H1 (cell line): ENCODE data around the gene UHMK1. TPM values are rescaled to one million over a fixed set of nuclear protein-coding genes. Genes with fewer than 3 reads are reported as not detected.
"Not testable (repeated sequence)": the region's sequence is repeated elsewhere in the genome, so short reads cannot be mapped to it uniquely, and the experiment has no call there.

Experiments
- CTCF ChIA-PET: fragments of 300-600 bp; sonication (Branson Sonifier 250); formaldehyde crosslinking; loops from one replicate; lab custom pipeline; 2021; ENCODE audit not compliant: partially characterized antibody; lab: Charles Lee
- POLR2A ChIA-PET: fragments of 300-600 bp; sonication (Branson Sonifier 250); formaldehyde crosslinking; loops from one replicate; lab custom pipeline; 2021; ENCODE audit warnings: inconsistent platforms; ENCODE audit not compliant: partially characterized antibody; lab: Charles Lee
- DNase-seq, 2 experiments: peaks; one replicate each; pipeline versions ENCODE4 v3.0.0 to v3.0.0-alpha.2; 2010 to 2022; ENCODE audit warnings: low spot score in 2 of 2, low read depth in 1 of 2, mixed read lengths in 1 of 2
- FAIRE-seq: peaks from 2 replicates; lab custom pipeline; 2011; peaks lifted over from hg19 to GRCh38; lab: Jason Lieb, UNC
- H2AFZ ChIP-seq: 2 replicates; pipeline ENCODE4 v1.8.1; 2012; ENCODE audit warnings: low read length, inconsistent platforms
- H2AK5ac ChIP-seq: 2 replicates; pipeline ENCODE4 v1.6.1; 2013; ENCODE audit warnings: low read depth, low read length
- H2BK120ac ChIP-seq: replicated peaks from 2 replicates; pipeline ENCODE3; 2013; ENCODE audit warnings: low read depth, low read length, inconsistent platforms
- H2BK12ac ChIP-seq: 2 replicates; pipeline ENCODE4 v1.6.1; 2013; ENCODE audit warnings: low read depth, low read length
- H2BK15ac ChIP-seq: 2 replicates; pipeline ENCODE4 v1.6.1; 2013; ENCODE audit warnings: low read length
- H2BK20ac ChIP-seq: 2 replicates; pipeline ENCODE4 v1.6.1; 2013; ENCODE audit warnings: low read length
- H2BK5ac ChIP-seq: 2 replicates; pipeline ENCODE4 v1.6.1; 2013; ENCODE audit warnings: low read depth, low read length
- H3K14ac ChIP-seq: 2 replicates; pipeline ENCODE4 v1.6.1; 2013; ENCODE audit warnings: inconsistent platforms; ENCODE audit not compliant: insufficient read length
- H3K18ac ChIP-seq: 2 replicates; pipeline ENCODE4 v1.6.1; 2013; ENCODE audit warnings: low read length; ENCODE audit errors: extremely low read depth
- H3K23ac ChIP-seq: 2 replicates; pipeline ENCODE4 v1.6.1; 2013; ENCODE audit warnings: inconsistent platforms; ENCODE audit not compliant: insufficient read length
- H3K23me2 ChIP-seq: 2 replicates; pipeline ENCODE4 v1.6.1; 2013; ENCODE audit warnings: low read depth, low read length
- H3K27ac ChIP-seq: 2 replicates; pipeline ENCODE4 v1.6.1; 2011; ENCODE audit warnings: low read depth, low read length, inconsistent platforms
- H3K27me3 ChIP-seq, 4 experiments: replicated peaks in 1 of 4; 1 replicate in 1 of 4; 2 replicates in 3 of 4; pipeline versions ENCODE4 v1.6.1 to v1.8.1; 2011 to 2013; ENCODE audit warnings: low read length in 3 of 4, mild to moderate bottlenecking in 3 of 4, inconsistent platforms in 2 of 4, mixed read lengths in 2 of 4, moderate library complexity in 1 of 4; ENCODE audit not compliant: control insufficient read depth in 3 of 4, insufficient read depth in 3 of 4; ENCODE audit errors: extremely low read depth in 1 of 4
- H3K36me3 ChIP-seq, 4 experiments: 2 replicates each; pipeline versions ENCODE4 v1.6.1 to v1.8.1; 2011 to 2013; ENCODE audit warnings: mild to moderate bottlenecking in 4 of 4, low read length in 3 of 4, moderate library complexity in 2 of 4, control low read depth in 1 of 4, inconsistent platforms in 1 of 4; ENCODE audit not compliant: insufficient read depth in 4 of 4, control insufficient read depth in 2 of 4
- H3K4ac ChIP-seq: replicated peaks from 2 replicates; pipeline ENCODE3; 2013; ENCODE audit warnings: low read length, low read depth, mixed read lengths, inconsistent platforms; ENCODE audit not compliant: insufficient read length
- H3K4me1 ChIP-seq, 4 experiments: replicated peaks in 1 of 4; 1 replicate in 1 of 4; 2 replicates in 3 of 4; pipeline versions ENCODE4 v1.6.1 to v1.8.1; 2011 to 2013; ENCODE audit warnings: low read length in 3 of 4, inconsistent platforms in 2 of 4, mixed read lengths in 1 of 4; ENCODE audit not compliant: insufficient read depth in 4 of 4, control insufficient read depth in 3 of 4
- H3K4me2 ChIP-seq, 2 experiments: 2 replicates each; pipeline versions ENCODE4 v1.6.1 to v1.8.1; 2011 to 2013; ENCODE audit warnings: low read depth in 2 of 2, low read length in 2 of 2, control low read depth in 1 of 2, inconsistent platforms in 1 of 2, mild to moderate bottlenecking in 1 of 2; ENCODE audit not compliant: insufficient read depth in 1 of 2
- H3K4me3 ChIP-seq, 4 experiments: fragments of 200-600, 300-600 bp in 1 of 4; sonication (generic), shearing (Covaris generic), sonication (Bioruptor Twin) in 1 of 4; 2 replicates each; pipeline versions ENCODE4 v1.5.1 to v1.8.1; 2011 to 2016; ENCODE audit warnings: low read length in 4 of 4, low read depth in 3 of 4, control low read depth in 2 of 4, inconsistent platforms in 2 of 4, mild to moderate bottlenecking in 2 of 4, mixed read lengths in 1 of 4, moderate library complexity in 1 of 4; ENCODE audit not compliant: insufficient read depth in 2 of 4; ENCODE audit errors: extremely low read depth in 1 of 4
- H3K56ac ChIP-seq: replicated peaks from 2 replicates; pipeline ENCODE3; 2013; ENCODE audit warnings: low read depth, mild to moderate bottlenecking, mixed read lengths, low read length, inconsistent platforms; ENCODE audit not compliant: insufficient read length
- H3K79me1 ChIP-seq: 2 replicates; pipeline ENCODE4 v1.6.1; 2013; ENCODE audit warnings: low read depth, low read length, control low read depth
- H3K79me2 ChIP-seq, 2 experiments: 2 replicates each; pipeline versions ENCODE4 v1.6.1 to v1.8.1; 2012 to 2013; ENCODE audit warnings: low read length in 2 of 2, mild to moderate bottlenecking in 2 of 2, inconsistent platforms in 1 of 2; ENCODE audit not compliant: insufficient read depth in 2 of 2, control insufficient read depth in 1 of 2
- H3K9ac ChIP-seq, 4 experiments: replicated peaks in 1 of 4; 1 replicate in 1 of 4; 2 replicates in 3 of 4; pipeline versions ENCODE4 v1.6.1 to v1.8.1; 2011 to 2013; ENCODE audit warnings: low read depth in 3 of 4, low read length in 3 of 4, control low read depth in 2 of 4, mild to moderate bottlenecking in 2 of 4, moderate library complexity in 2 of 4, inconsistent platforms in 1 of 4; ENCODE audit errors: extremely low read depth in 1 of 4
- H3K9me3 ChIP-seq, 2 experiments: 2 replicates each; pipeline versions ENCODE4 v1.6.1 to v1.8.1; 2012 to 2013; ENCODE audit warnings: mild to moderate bottlenecking in 2 of 2, moderate library complexity in 2 of 2, control low read depth in 1 of 2, inconsistent platforms in 1 of 2, low read depth in 1 of 2, low read length in 1 of 2, mixed read lengths in 1 of 2; ENCODE audit not compliant: insufficient read depth in 2 of 2
- H4K20me1 ChIP-seq, 2 experiments: replicated peaks in 1 of 2; 2 replicates each; pipeline versions ENCODE3 to v1.8.1; 2011 to 2013; ENCODE audit warnings: inconsistent platforms in 2 of 2, low read length in 2 of 2, mild to moderate bottlenecking in 1 of 2; ENCODE audit not compliant: insufficient read depth in 2 of 2, control insufficient read depth in 1 of 2
- H4K5ac ChIP-seq: 2 replicates; pipeline ENCODE4 v1.6.1; 2013; ENCODE audit warnings: low read length, low read depth, mixed read lengths, inconsistent platforms; ENCODE audit not compliant: insufficient read length
- H4K8ac ChIP-seq: 2 replicates; pipeline ENCODE4 v1.8.0; 2013; ENCODE audit warnings: mild to moderate bottlenecking, moderate library complexity, low read length, inconsistent platforms; ENCODE audit not compliant: insufficient read depth; ENCODE audit errors: extremely low read depth
- H4K91ac ChIP-seq: replicated peaks from 2 replicates; pipeline ENCODE3; 2013; ENCODE audit warnings: low read length, mixed read lengths, inconsistent platforms; ENCODE audit not compliant: insufficient read length
- TAF7 ChIP-seq: optimal IDR thresholded peaks from 2 replicates; pipeline ENCODE3; 2011; ENCODE audit warnings: low read depth, mild to moderate bottlenecking, inconsistent platforms, low read length, moderate library complexity, borderline replicate concordance
- WGBS, 2 experiments: shearing (Covaris generic) in 1 of 2; methylation state at CpG; one replicate each; pipeline versions ENCODE4 v1.1.6 to v1.1.7; 2013 to 2015; ENCODE audit warnings: low lambda C conversion rate in 2 of 2, mixed read lengths in 2 of 2, inconsistent platforms in 1 of 2, low coverage in 1 of 2, missing lambda C conversion rate in 1 of 2; ENCODE audit not compliant: insufficient replicate concordance in 2 of 2, insufficient coverage in 1 of 2, insufficient read length in 1 of 2; ENCODE audit errors: extremely low coverage in 1 of 2, missing lambda C conversion rate in 1 of 2; 5-methylcytosine and 5-hydroxymethylcytosine counted together
- polyA plus RNA-seq, 7 experiments: library from polyadenylated mRNA; depleted of rRNA in 3 of 7; stranded (reverse) in 5 of 7; unstranded in 2 of 7; fragments of >200 nt in 5 of 7; fragments of 200-250 nt in 2 of 7; gene quantifications; 1 replicate in 5 of 7; 2 replicates in 1 of 7; 4 replicates in 1 of 7; pipeline versions ENCODE4 v1.2.1 to v1.2.3, GENCODE V29; 2011 to 2013; ENCODE audit warnings: missing spikeins in 2 of 7, mixed read lengths in 2 of 7
- total RNA-seq: library from RNA; stranded (reverse); fragmentation: NEBNext Ultra II Directional; extraction: Animal tissue kit (Norgen Biotek cat#: 25700); gene quantifications from 2 replicates; pipeline ENCODE4 v1.2.1, GENCODE V29; 2021
- TF ChIP-seq, protein P1 (sequence below): IDR thresholded peaks from 2 replicates; pipeline ENCODE4 v1.6.1; 2011; ENCODE audit warnings: low read depth, mild to moderate bottlenecking, low read length; ENCODE audit not compliant: insufficient read depth

The UHMK1 gene
- total and polyA plus RNA-seq, 2 of the 8 experiments (the other 6 are each of a cell fraction or from before 2014, with no cell fraction given) = 4.6 to 16.1 TPM

GRCh38 chr1:162458236-162458635 is 39.4 kb upstream of the UHMK1 start (continued):
- TF ChIP-seq, protein P1, sequence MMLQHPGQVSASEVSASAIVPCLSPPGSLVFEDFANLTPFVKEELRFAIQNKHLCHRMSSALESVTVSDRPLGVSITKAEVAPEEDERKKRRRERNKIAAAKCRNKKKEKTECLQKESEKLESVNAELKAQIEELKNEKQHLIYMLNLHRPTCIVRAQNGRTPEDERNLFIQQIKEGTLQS = no peak
- TF ChIP-seq TAF7 = no peak

DNA sequence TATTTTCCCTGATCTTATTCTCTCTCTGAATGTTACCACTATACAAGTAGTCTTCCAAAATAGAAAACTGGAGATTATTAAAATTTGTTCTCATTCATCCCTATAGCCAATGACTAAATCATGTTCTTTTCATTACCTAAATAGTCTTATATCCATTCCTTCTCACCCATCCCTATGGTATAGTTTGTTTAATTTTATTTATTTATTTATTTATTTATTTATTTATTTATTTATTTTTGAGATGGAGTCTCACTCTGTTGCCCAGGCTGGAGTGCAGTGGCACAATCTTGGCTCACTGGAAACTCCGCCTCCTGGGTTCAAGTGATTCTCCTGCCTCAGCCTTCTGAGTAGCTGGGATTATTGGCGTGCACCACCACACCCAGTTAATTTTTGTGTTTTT is 35.2 kb upstream of the UHMK1 start:
- H2BK120ac ChIP-seq, H3K4ac ChIP-seq, H2BK15ac ChIP-seq, H2AK5ac ChIP-seq, H3K23ac ChIP-seq, H4K8ac ChIP-seq, H2BK12ac ChIP-seq, H3K18ac ChIP-seq, H3K4me1 ChIP-seq, H4K20me1 ChIP-seq, H3K4me3 ChIP-seq, H3K27me3 ChIP-seq, H3K14ac ChIP-seq, H2BK5ac ChIP-seq, H4K91ac ChIP-seq, H3K36me3 ChIP-seq, H2BK20ac ChIP-seq, H3K9me3 ChIP-seq, H3K4me2 ChIP-seq, FAIRE-seq, H3K79me1 ChIP-seq, H3K79me2 ChIP-seq, H2AFZ ChIP-seq, H3K56ac ChIP-seq, H4K5ac ChIP-seq, POLR2A ChIA-PET, H3K9ac ChIP-seq, H3K27ac ChIP-seq, H3K23me2 ChIP-seq, DNase-seq: not testable (repeated sequence)
- CTCF ChIA-PET = interaction anchor here (0.6 kb wide), 1 partner anchor 116 kb away, joined by 3 read pairs; no protein-coding TSS in a partner anchor
- 100% methylated on average over 2 of the region's 2 CpGs; no CpG with 5 or more reads in 1 of the 2 experiments for WGBS, 2 experiments
